ENCODE measurements around the gene UPP2.

DNA sequence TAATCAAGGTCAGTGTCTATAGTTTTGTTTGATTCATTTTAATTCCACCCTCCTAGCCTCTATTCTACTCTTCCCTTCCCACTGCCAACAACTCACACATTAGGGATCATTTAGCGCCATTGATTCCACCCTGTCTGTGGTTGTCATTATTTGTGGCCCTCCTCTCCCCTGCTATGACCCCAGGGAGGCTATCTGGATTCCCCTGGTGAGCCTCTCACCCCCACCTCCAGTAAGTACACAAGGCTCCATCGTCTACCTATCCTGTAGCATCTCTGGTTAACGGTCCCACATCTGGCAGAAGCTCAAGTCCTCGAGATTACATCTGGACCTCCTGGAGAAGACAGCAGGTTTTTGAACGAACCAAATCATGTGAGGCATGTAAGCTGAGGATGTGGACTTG is 27.4 kb downstream of the UPP2 start:
- TF ChIP-seq, protein P1, sequence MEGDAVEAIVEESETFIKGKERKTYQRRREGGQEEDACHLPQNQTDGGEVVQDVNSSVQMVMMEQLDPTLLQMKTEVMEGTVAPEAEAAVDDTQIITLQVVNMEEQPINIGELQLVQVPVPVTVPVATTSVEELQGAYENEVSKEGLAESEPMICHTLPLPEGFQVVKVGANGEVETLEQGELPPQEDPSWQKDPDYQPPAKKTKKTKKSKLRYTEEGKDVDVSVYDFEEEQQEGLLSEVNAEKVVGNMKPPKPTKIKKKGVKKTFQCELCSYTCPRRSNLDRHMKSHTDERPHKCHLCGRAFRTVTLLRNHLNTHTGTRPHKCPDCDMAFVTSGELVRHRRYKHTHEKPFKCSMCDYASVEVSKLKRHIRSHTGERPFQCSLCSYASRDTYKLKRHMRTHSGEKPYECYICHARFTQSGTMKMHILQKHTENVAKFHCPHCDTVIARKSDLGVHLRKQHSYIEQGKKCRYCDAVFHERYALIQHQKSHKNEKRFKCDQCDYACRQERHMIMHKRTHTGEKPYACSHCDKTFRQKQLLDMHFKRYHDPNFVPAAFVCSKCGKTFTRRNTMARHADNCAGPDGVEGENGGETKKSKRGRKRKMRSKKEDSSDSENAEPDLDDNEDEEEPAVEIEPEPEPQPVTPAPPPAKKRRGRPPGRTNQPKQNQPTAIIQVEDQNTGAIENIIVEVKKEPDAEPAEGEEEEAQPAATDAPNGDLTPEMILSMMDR (IDR thresholded peaks at IDR 0.05; ENCODE audit: poor library complexity) = no peak
- TF ChIP-seq EZH2 (IDR thresholded peaks at IDR 0.05; ENCODE audit: borderline replicate concordance) (no peak), EZH2phosphoT487 (IDR thresholded peaks at IDR 0.05; ENCODE audit: low read depth, severe bottlenecking, unreplicated experiment) (no peak)

All from hepatocyte (in vitro differentiated cells).